NCI-H226 (cell line): ENCODE measurements around the gene ZC3H12C.

Source experiments
- DNase-seq: peaks from one replicate; pipeline ENCODE4 v3.0.0-alpha.2; 2015

ZC3H12C gene

GRCh38 chr11:110100476-110101240, 7.5 kb downstream of the ZC3H12C start:
- no peak for DNase-seq

- DNase-seq: no peak
Measured at GRCh38 chr11:110106713-110107274, 13.6 kb downstream of the ZC3H12C start.

- no peak for DNase-seq
Measured at GRCh38 chr11:110110854-110111253, 17.7 kb downstream of the ZC3H12C start.

GRCh38 chr11:110112457-110112856, 19.3 kb downstream of the ZC3H12C start:
- DNase-seq: no peak

- no peak for DNase-seq
Measured at GRCh38 chr11:110113505-110113904, 20.3 kb downstream of the ZC3H12C start.

GRCh38 chr11:110113973-110114372, 20.8 kb downstream of the ZC3H12C start:
- no peak for DNase-seq

GRCh38 chr11:110119317-110119716, 26.1 kb downstream of the ZC3H12C start:
- DNase-seq: no peak

- peak; percentile 43 for DNase-seq
Measured at GRCh38 chr11:110121204-110121603, 28.0 kb downstream of the ZC3H12C start.

- peak; percentile 71 for DNase-seq
Measured at GRCh38 chr11:110123003-110123402, 29.8 kb downstream of the ZC3H12C start.

- DNase-seq: no peak
Measured at GRCh38 chr11:110124605-110125004, 31.4 kb downstream of the ZC3H12C start.

- DNase-seq: peak; percentile 53
Measured at GRCh38 chr11:110125632-110126031, 32.4 kb downstream of the ZC3H12C start.

GRCh38 chr11:110126936-110127335, 33.7 kb downstream of the ZC3H12C start:
- DNase-seq: no peak

GRCh38 chr11:110128161-110128560, 35.0 kb downstream of the ZC3H12C start:
- DNase-seq: no peak

- DNase-seq: no peak
Measured at GRCh38 chr11:110130642-110131238, 37.5 kb downstream of the ZC3H12C start.

GRCh38 chr11:110131386-110132123, 38.4 kb downstream of the ZC3H12C start:
- no peak for DNase-seq

- DNase-seq: no peak
Measured at GRCh38 chr11:110133160-110133559, 40.0 kb downstream of the ZC3H12C start.

- no peak for DNase-seq
Measured at GRCh38 chr11:110134110-110134509, 40.9 kb downstream of the ZC3H12C start.

GRCh38 chr11:110141812-110142211, 48.6 kb downstream of the ZC3H12C start:
- no peak for DNase-seq

GRCh38 chr11:110147962-110148709, 54.9 kb downstream of the ZC3H12C start:
- peak; percentile 91 for DNase-seq

GRCh38 chr11:110148775-110149744, 55.9 kb downstream of the ZC3H12C start:
- DNase-seq: peak; percentile 86

- no peak for DNase-seq
Measured at GRCh38 chr11:110152199-110152598, 59.0 kb downstream of the ZC3H12C start.

- DNase-seq: no peak
Measured at GRCh38 chr11:110153474-110153873, 60.3 kb downstream of the ZC3H12C start.
